HEK293 (cell line): ENCODE data around the gene ZFPM1.

ENCODE experiments used
- CTCF ChIA-PET: fragments of 350-600 bp; formaldehyde crosslinking; extraction: SDS; loops from one replicate; lab custom pipeline; 2021; ENCODE audit warnings: antibody characterized with exemption; lab: Yijun Ruan, JAX
- POLR2A ChIA-PET: fragments of 300-600 bp; formaldehyde crosslinking; extraction: SDS; loops from one replicate; lab custom pipeline; 2020; ENCODE audit warnings: antibody characterized with exemption, inconsistent platforms; lab: Yijun Ruan, JAX
- H3K27ac ChIP-seq: fragments of 200-500 bp; sonication (Bioruptor generic); 2 replicates; pipeline ENCODE4 v1.5.1; 2014; ENCODE audit warnings: low read depth, low read length, control low read depth, inconsistent platforms; ENCODE audit errors: extremely low read depth
- H3K36me3 ChIP-seq, 2 experiments: fragments of 200-500 bp in 1 of 2; sonication (Bioruptor generic) in 1 of 2; 1 replicate in 1 of 2; 2 replicates in 1 of 2; pipeline ENCODE4 v1.5.1; 2014 to 2017; ENCODE audit warnings: inconsistent platforms in 2 of 2, low read length in 2 of 2; ENCODE audit not compliant: control insufficient read depth in 2 of 2, insufficient read depth in 1 of 2
- H3K4me1 ChIP-seq: fragments of 200-500 bp; sonication (Bioruptor generic); 2 replicates; pipeline ENCODE4 v1.5.1; 2014; ENCODE audit warnings: mild to moderate bottlenecking, low read length, inconsistent platforms; ENCODE audit not compliant: control insufficient read depth, insufficient read depth
- H3K4me3 ChIP-seq: 2 replicates; pipeline ENCODE4 v1.5.1; 2011; ENCODE audit warnings: low read depth, mild to moderate bottlenecking, control low read depth, low read length, moderate library complexity
- H3K9me3 ChIP-seq: fragments of 200-500 bp; sonication (Bioruptor generic); 2 replicates; pipeline ENCODE4 v1.5.1; 2014; ENCODE audit warnings: low read depth, low read length, inconsistent platforms; ENCODE audit not compliant: control insufficient read depth, insufficient read depth
- HOXC10 ChIP-seq: sonication (generic); formaldehyde crosslinking; IDR thresholded peaks from 2 replicates; pipeline ENCODE4 v1.8.1; 2023; ENCODE audit warnings: mild to moderate bottlenecking, missing genetic modification reagents
- HOXD13 ChIP-seq: sonication (generic); formaldehyde crosslinking; IDR thresholded peaks from 2 replicates; pipeline ENCODE4 v1.8.0; 2022; ENCODE audit warnings: missing genetic modification reagents, borderline replicate concordance
- KLF16 ChIP-seq: fragments of 450-650 bp; formaldehyde crosslinking; IDR thresholded peaks from 2 replicates; pipeline ENCODE4 v1.5.1; 2017; ENCODE audit warnings: missing biosample characterization, missing genetic modification characterization
- KLF17 ChIP-seq: fragments of 450-650 bp; formaldehyde crosslinking; IDR thresholded peaks from 2 replicates; pipeline ENCODE4 v1.5.1; 2016; ENCODE audit warnings: missing biosample characterization, missing genetic modification characterization
- PRDM4 ChIP-seq: fragments of 450-650 bp; formaldehyde crosslinking; IDR thresholded peaks from 2 replicates; pipeline ENCODE4 v1.5.1; 2017; ENCODE audit warnings: missing biosample characterization, missing genetic modification characterization
- REST ChIP-seq: fragments of 450-650 bp; formaldehyde crosslinking; IDR thresholded peaks from 2 replicates; pipeline ENCODE4 v1.5.1; 2016; ENCODE audit warnings: missing biosample characterization, missing genetic modification characterization
- ZBTB1 ChIP-seq: fragments of 450-650 bp; formaldehyde crosslinking; IDR thresholded peaks from 2 replicates; pipeline ENCODE4 v1.5.1; 2016; ENCODE audit warnings: missing biosample characterization, missing genetic modification characterization
- ZBTB20 ChIP-seq: fragments of 450-650 bp; formaldehyde crosslinking; IDR thresholded peaks from 2 replicates; pipeline ENCODE4 v1.5.1; 2016; ENCODE audit warnings: missing biosample characterization, missing genetic modification characterization
- ZFP41 ChIP-seq: fragments of 450-650 bp; formaldehyde crosslinking; IDR thresholded peaks from 2 replicates; pipeline ENCODE4 v1.5.1; 2016; ENCODE audit warnings: missing biosample characterization, missing genetic modification characterization, borderline replicate concordance
- ZIC2 ChIP-seq: fragments of 450-650 bp; formaldehyde crosslinking; IDR thresholded peaks from 2 replicates; pipeline ENCODE4 v1.5.1; 2016; ENCODE audit warnings: missing biosample characterization, missing genetic modification characterization
- ZNF140 ChIP-seq: fragments of 450-650 bp; formaldehyde crosslinking; IDR thresholded peaks from 2 replicates; pipeline ENCODE4 v1.5.1; 2016; ENCODE audit warnings: missing biosample characterization, missing genetic modification characterization
- ZNF473 ChIP-seq: fragments of 450-650 bp; formaldehyde crosslinking; IDR thresholded peaks from 2 replicates; pipeline ENCODE4 v1.5.1; 2017; ENCODE audit warnings: missing biosample characterization, missing genetic modification characterization
- ZNF514 ChIP-seq: fragments of 450-650 bp; formaldehyde crosslinking; IDR thresholded peaks from 2 replicates; pipeline ENCODE4 v1.5.1; 2016; ENCODE audit warnings: missing biosample characterization, missing genetic modification characterization
- ZNF560 ChIP-seq: fragments of 450-650 bp; formaldehyde crosslinking; IDR thresholded peaks from 2 replicates; pipeline ENCODE4 v1.5.1; 2017; ENCODE audit warnings: missing biosample characterization, missing genetic modification characterization, borderline replicate concordance
- ZNF623 ChIP-seq: fragments of 450-650 bp; formaldehyde crosslinking; IDR thresholded peaks from 2 replicates; pipeline ENCODE4 v1.5.1; 2016; ENCODE audit warnings: missing biosample characterization, missing genetic modification characterization
- ZNF626 ChIP-seq: fragments of 450-650 bp; sonication (Bioruptor Pico); formaldehyde crosslinking; IDR thresholded peaks from 2 replicates; pipeline ENCODE4 v1.5.1; 2018; ENCODE audit warnings: missing biosample characterization, missing genetic modification characterization, inconsistent platforms
- ZNF692 ChIP-seq: fragments of 450-650 bp; formaldehyde crosslinking; IDR thresholded peaks from 2 replicates; pipeline ENCODE4 v1.5.1; 2016; ENCODE audit warnings: missing biosample characterization, missing genetic modification characterization
- ZNF837 ChIP-seq: fragments of 450-650 bp; formaldehyde crosslinking; IDR thresholded peaks from 2 replicates; pipeline ENCODE4 v1.5.1; 2016; ENCODE audit warnings: missing biosample characterization, missing genetic modification characterization

The ZFPM1 gene

GRCh38 chr16:88462396-88462795 is 9.3 kb downstream of the ZFPM1 start:
- no peaks in the 10 kb centered on the region for H3K9me3 ChIP-seq
- H3K36me3 ChIP-seq, result peaks cover 0 to 4% of the 10 kb centered on the region in 2 experiments; a peak in 1 of 3 replicates
- TF ChIP-seq ZNF473 (tag by site-specific recombination) (no peak), ZNF692 (no peak), ZNF560 (no peak), ZBTB20 (no peak), HOXD13 (no peak), HOXC10 (CRISPR knock-in tag) (no peak), REST (tag by site-specific recombination) (no peak), ZNF626 (tag by site-specific recombination) (no peak), ZFP41 (no peak), ZNF514 (tag by site-specific recombination) (no peak), ZBTB1 (no peak), KLF16 (no peak), ZIC2 (tag by site-specific recombination) (no peak), ZNF140 (tag by site-specific recombination) (no peak), KLF17 (tag by site-specific recombination) (no peak), PRDM4 (tag by site-specific recombination) (no peak)
- ChIA-PET CTCF (interaction anchor here (0.6 to 0.7 kb wide), 3 partner anchors 23 to 71 kb away, joined by 3 read pairs; no protein-coding TSS in a partner anchor), POLR2A (interaction anchor here (1.2 kb wide), 1 partner anchor 9 kb away, joined by 5 read pairs; the partner anchor contains the start of gene ZFPM1)
- H3K4me1 ChIP-seq, result no peaks in the 10 kb centered on the region
- no peak overlapping the region for H3K27ac ChIP-seq
- H3K4me3 ChIP-seq, result no peak overlapping the region

- Histone ChIP-seq H3K27ac (no peak overlapping the region), H3K36me3 (no peaks in the 10 kb centered on the region), H3K4me3 (no peak overlapping the region), H3K4me1 (no peaks in the 10 kb centered on the region), H3K9me3 (no peaks in the 10 kb centered on the region)
- CTCF ChIA-PET, result interaction anchor here (0.6 kb wide), 1 partner anchor 191 kb away, joined by 3 read pairs; no protein-coding TSS in a partner anchor
- peak; percentile 74 for TF ChIP-seq ZNF623 (tag by site-specific recombination)
- TF ChIP-seq PRDM4 (tag by site-specific recombination), result peak; percentile 76
- no peak for TF ChIP-seq ZFP41
- TF ChIP-seq ZNF837, result no peak
- TF ChIP-seq, all 188 proteins: peak for 2
- POLR2A ChIA-PET, result no interaction called here
Measured at GRCh38 chr16:88463411-88463810, 10.3 kb downstream of the ZFPM1 start.
